Ishikawa (cell line): ENCODE data around the gene NUDT14.

Source experiments
- CEBPB ChIP-seq: IDR thresholded peaks from 2 replicates; pipeline ENCODE4 v1.6.1; 2012
- EGR1 ChIP-seq: IDR thresholded peaks from 2 replicates; pipeline ENCODE4 v1.6.1; 2012
- EP300 ChIP-seq: IDR thresholded peaks from 2 replicates; pipeline ENCODE4 v1.6.1; 2012; ENCODE audit warnings: borderline replicate concordance
- MAX ChIP-seq: IDR thresholded peaks from 2 replicates; pipeline ENCODE4 v1.6.1; 2012
- REST ChIP-seq: IDR thresholded peaks from 2 replicates; pipeline ENCODE4 v1.6.1; 2012; ENCODE audit warnings: low read depth, mild to moderate bottlenecking
- TAF1 ChIP-seq: IDR thresholded peaks from 2 replicates; pipeline ENCODE4 v1.6.1; 2012; ENCODE audit warnings: low read depth, mild to moderate bottlenecking
- TCF12 ChIP-seq: IDR thresholded peaks from 2 replicates; pipeline ENCODE4 v1.6.1; 2012; ENCODE audit warnings: low read depth
- TEAD4 ChIP-seq: IDR thresholded peaks from 2 replicates; pipeline ENCODE4 v1.6.1; 2012

- TF ChIP-seq CEBPB: no peak
- TF ChIP-seq EP300: no peak
- TF ChIP-seq TCF12: no peak
- TF ChIP-seq TEAD4: no peak
- TF ChIP-seq TAF1: no peak
- no peak for TF ChIP-seq MAX
- TF ChIP-seq EGR1: no peak
- no peak for TF ChIP-seq REST
Measured at GRCh38 chr14:105151084-105151837, 29.9 kb downstream of the NUDT14 start.
